Stimulated activated naive CD8-positive, alpha-beta T cell treated with anti-CD3 and anti-CD28 coated beads, Interleukin-15, Interleukin-2, amounts not matched to agents 100 ng/mL and 50 ng/mL, for 24 hours (primary cell): ENCODE data around the gene PKP4.

ENCODE experiments used
- H3K27ac Mint-ChIP-seq: one replicate; pipeline ENCODE4 v1.8.0; 2021; ENCODE audit warnings: mild to moderate bottlenecking, mixed read lengths
- H3K27me3 Mint-ChIP-seq: one replicate; pipeline ENCODE4 v1.8.0; 2021; ENCODE audit warnings: mixed read lengths
- H3K36me3 Mint-ChIP-seq: one replicate; pipeline ENCODE4 v1.8.0; 2021; ENCODE audit warnings: low read depth, mixed read lengths
- H3K4me1 Mint-ChIP-seq: one replicate; pipeline ENCODE4 v1.8.0; 2021; ENCODE audit warnings: low read depth, mixed read lengths
- H3K4me3 Mint-ChIP-seq: one replicate; pipeline ENCODE4 v1.8.0; 2021; ENCODE audit warnings: mild to moderate bottlenecking, mixed read lengths
- H3K9me3 Mint-ChIP-seq: one replicate; pipeline ENCODE4 v1.8.0; 2021; ENCODE audit warnings: mixed read lengths

The PKP4 gene

DNA sequence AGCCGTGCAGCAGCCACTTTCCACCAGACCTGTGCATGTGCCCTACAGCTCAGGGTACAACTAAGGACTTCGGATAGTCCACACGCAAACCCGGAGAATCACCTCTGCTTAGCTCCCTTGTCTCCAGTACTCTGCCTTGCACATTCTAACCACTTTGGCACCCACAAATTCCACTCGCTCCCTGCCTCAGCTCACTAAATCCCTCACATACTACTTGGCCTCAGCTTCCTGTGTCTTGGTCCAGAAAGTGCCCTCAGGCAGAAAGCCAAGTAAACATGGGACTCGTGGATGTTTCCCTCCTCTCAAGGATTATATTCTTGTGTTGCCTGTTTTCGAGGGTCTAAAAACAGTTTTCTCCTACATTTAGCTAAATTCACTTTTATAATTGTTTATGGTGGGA, 180.6 kb downstream of the PKP4 start:
- no peak overlapping the region for H3K4me3 Mint-ChIP-seq
- peaks cover 42% of the 10 kb centered on the region for H3K36me3 Mint-ChIP-seq
- H3K9me3 Mint-ChIP-seq, result no peaks in the 10 kb centered on the region
- no peaks in the 10 kb centered on the region for H3K27me3 Mint-ChIP-seq
- no peak overlapping the region for H3K27ac Mint-ChIP-seq
- H3K4me1 Mint-ChIP-seq, result no peaks in the 10 kb centered on the region

DNA sequence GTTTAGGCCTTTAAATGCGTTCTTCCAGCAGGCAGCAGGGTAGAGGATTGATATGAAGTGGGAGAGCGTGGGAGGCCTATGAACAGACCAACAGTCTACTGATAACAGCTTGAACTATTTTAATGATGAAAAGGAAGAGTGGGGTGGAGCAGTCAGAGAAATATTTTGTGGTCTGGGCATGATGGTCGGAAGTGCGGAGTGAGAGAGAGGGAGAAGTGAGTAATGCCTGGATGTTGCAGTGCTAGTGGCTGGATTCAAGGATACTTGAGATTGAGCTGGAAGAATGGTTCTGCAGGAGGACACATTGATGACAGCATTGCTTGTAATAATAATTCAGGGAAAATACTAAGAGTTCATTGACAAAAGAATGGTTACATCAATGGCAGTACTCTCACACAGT, 187.4 kb downstream of the PKP4 start:
- no peaks in the 10 kb centered on the region for H3K27me3 Mint-ChIP-seq
- peaks cover 24% of the 10 kb centered on the region for H3K36me3 Mint-ChIP-seq
- no peaks in the 10 kb centered on the region for H3K4me1 Mint-ChIP-seq
- H3K4me3 Mint-ChIP-seq, result no peak overlapping the region
- no peaks in the 10 kb centered on the region for H3K9me3 Mint-ChIP-seq
- H3K27ac Mint-ChIP-seq, result no peak overlapping the region

DNA sequence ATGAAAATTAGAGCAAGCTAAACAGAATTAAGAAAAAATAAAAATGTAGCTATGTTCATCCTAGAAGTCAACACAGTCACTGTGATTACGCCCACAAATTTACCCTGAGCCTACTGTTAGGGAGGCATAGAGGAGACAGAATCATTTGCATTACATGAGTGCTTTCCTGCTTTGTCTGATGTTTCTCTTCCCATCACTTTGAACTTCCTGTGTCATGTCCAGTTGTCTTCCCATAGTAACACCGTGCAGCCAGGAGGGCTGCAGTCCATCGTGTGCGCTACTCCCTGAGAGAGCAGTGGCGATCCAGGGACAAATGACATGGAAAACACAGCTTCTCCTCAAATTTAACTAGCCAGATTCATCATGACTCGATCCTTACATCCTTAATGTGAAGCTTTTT, 188.5 kb downstream of the PKP4 start:
- H3K36me3 Mint-ChIP-seq, result peaks cover 24% of the 10 kb centered on the region
- H3K27ac Mint-ChIP-seq, result no peak overlapping the region
- H3K27me3 Mint-ChIP-seq, result no peaks in the 10 kb centered on the region
- H3K4me3 Mint-ChIP-seq, result no peak overlapping the region
- H3K4me1 Mint-ChIP-seq, result no peaks in the 10 kb centered on the region
- H3K9me3 Mint-ChIP-seq, result no peaks in the 10 kb centered on the region

DNA sequence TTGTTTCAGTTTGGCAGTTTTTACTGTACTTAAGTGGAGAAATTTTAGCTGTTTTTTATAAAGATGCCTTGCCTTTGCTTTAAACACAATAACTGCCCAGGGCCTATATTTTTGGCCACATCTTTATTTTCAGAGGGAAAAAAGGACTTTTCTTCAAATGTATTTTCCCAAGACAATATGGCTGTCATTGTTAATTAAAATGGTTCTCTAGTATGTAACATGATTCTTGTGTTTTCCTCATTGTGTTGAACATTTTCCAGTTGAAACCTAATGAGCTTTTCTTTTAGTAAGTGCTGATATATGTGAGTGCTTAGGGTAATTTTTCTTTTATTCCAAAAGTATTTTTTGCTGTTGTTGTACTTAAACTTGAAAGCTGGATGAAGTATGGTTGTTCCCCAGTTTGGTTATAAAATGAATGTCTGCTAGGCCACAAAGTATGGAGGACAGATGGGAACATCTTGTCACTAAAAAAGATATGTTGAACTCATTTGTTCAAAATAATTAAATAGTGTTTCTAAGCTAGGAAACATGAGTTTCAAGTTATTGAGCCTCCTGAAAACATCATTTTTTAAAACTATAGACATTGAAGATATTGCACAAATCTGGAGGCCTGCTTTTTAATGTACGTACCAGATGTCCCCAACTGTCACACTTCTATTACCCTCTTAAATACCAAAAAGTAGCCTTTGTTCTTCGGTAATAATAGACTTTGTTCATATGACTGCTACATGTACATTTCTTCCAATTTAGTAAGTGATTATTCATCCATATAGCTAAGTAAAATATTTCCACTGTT, 190.9 kb downstream of the PKP4 start:
- Mint-ChIP-seq H3K27me3 (no peaks in the 10 kb centered on the region), H3K4me3 (no peak overlapping the region), H3K4me1 (no peaks in the 10 kb centered on the region), H3K36me3 (peaks cover 14% of the 10 kb centered on the region), H3K27ac (no peak overlapping the region), H3K9me3 (no peaks in the 10 kb centered on the region)

DNA sequence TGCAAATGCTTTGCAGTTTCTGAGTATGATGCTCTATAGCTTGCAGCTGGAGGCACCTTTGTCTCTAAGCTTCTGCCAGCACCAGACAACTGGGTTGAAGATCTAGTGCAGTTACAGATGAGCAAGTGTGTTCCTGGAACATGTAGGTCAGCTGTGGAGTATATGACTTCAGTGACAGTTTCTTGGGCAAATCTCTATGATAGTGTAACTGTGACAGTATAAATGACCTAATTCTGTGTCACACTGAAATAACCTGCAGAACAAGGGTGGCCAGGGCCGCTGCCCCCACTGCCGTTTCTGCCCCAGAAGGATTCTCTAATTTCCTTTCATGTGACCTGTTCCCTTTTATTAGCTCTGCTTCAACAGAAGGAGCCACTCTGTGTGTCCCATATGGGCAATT, 193.1 kb downstream of the PKP4 start:
- no peak overlapping the region for H3K4me3 Mint-ChIP-seq
- no peaks in the 10 kb centered on the region for H3K4me1 Mint-ChIP-seq
- H3K9me3 Mint-ChIP-seq, result no peaks in the 10 kb centered on the region
- H3K27ac Mint-ChIP-seq, result no peak overlapping the region
- H3K27me3 Mint-ChIP-seq, result no peaks in the 10 kb centered on the region
- peaks cover 4% of the 10 kb centered on the region for H3K36me3 Mint-ChIP-seq

DNA sequence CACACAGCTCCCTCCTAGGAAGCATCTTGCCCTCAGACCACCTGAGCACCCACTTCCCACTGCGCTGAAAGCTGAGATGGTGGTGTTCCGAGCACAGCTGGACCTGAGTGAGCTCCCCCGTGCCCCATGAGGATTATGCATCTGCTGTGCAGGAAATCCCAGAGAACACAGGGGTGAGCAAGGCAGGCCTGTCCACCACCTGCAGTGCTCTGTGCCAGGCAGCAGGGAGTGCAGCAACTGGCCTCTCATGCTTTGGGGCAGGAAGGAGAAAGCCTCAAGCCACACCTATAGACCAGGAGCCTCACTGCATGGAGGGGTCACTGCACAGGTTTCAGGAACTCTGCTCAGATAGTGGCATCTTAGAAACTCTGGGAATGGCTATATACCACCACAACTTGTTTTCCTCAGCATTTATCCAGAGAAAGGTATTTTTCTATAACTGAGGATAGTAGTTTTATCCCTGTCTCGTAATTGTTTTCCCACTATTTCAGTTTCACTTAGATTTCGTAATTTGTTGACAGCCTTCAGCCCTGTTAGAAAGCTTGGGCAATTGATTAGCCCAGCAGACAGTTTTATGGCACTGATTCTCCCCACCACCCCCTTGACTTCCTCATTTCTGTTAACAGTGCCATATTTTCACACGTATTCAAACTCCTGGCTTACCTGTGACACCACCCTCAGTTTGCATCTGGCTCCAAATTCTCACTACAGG, 194.1 kb downstream of the PKP4 start:
- Mint-ChIP-seq H3K27me3 (no peaks in the 10 kb centered on the region), H3K36me3 (peaks cover 4% of the 10 kb centered on the region), H3K4me3 (no peak overlapping the region), H3K27ac (no peak overlapping the region), H3K4me1 (no peaks in the 10 kb centered on the region), H3K9me3 (no peaks in the 10 kb centered on the region)

DNA sequence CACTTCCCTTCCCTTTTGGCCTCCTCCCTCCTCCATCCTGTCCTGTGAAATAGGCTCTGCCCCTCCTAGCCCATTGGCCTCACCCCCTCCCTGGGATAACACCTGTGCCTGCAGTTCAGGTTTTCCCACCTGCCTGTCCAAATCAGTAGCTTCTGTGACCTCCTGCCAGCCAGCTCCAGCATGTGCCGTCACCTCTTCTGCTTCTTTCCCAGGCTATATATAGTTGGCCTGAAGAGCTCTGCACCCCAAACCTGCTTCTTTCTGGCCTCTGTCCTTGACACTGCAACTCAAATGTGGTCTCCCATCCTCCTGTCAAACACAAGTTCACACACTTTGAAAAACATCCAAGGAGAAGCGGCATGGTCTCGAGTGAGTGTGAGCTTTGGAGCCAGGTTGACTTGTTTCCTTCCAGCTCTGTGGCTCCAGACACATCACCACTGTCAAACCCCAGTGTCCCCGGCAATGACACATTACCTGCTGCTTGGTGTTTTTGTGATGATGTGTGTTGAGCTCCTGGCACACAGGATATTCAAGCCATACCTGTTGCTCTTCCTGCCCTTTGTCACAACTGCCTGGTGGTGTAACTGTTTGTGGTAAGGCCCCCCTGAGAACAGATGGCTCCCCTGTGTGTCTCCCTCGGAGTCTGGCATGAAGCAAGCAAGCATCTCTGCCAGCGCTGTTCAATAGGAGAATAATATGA, 194.8 kb downstream of the PKP4 start:
- no peaks in the 10 kb centered on the region for H3K4me1 Mint-ChIP-seq
- no peaks in the 10 kb centered on the region for H3K27me3 Mint-ChIP-seq
- H3K36me3 Mint-ChIP-seq, result peaks cover 2% of the 10 kb centered on the region
- no peak overlapping the region for H3K4me3 Mint-ChIP-seq
- H3K9me3 Mint-ChIP-seq, result no peaks in the 10 kb centered on the region
- H3K27ac Mint-ChIP-seq, result no peak overlapping the region

DNA sequence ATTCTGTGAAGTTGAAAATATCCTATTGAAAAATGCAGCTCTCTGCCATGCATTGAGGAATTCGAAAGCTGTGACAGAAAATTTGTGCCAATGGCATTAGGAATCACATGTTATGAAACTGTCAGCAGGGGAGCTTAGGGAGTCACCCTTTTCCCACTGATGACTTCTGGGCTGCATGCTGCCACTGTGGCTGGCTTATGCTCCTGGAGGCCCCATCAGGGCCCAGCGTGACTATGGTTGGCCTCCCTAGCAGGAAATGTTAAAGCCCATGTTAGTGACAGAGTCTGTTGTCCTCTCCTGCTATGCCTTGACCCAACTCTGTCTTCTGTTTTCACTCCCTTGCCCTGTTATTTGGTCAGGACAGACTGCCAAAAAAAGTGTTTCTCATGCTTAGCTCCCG, 198.9 kb downstream of the PKP4 start:
- no peaks in the 10 kb centered on the region for H3K27me3 Mint-ChIP-seq
- H3K4me1 Mint-ChIP-seq, result no peaks in the 10 kb centered on the region
- H3K27ac Mint-ChIP-seq, result no peak overlapping the region
- no peaks in the 10 kb centered on the region for H3K9me3 Mint-ChIP-seq
- H3K4me3 Mint-ChIP-seq, result no peak overlapping the region
- H3K36me3 Mint-ChIP-seq, result peaks cover 7% of the 10 kb centered on the region

DNA sequence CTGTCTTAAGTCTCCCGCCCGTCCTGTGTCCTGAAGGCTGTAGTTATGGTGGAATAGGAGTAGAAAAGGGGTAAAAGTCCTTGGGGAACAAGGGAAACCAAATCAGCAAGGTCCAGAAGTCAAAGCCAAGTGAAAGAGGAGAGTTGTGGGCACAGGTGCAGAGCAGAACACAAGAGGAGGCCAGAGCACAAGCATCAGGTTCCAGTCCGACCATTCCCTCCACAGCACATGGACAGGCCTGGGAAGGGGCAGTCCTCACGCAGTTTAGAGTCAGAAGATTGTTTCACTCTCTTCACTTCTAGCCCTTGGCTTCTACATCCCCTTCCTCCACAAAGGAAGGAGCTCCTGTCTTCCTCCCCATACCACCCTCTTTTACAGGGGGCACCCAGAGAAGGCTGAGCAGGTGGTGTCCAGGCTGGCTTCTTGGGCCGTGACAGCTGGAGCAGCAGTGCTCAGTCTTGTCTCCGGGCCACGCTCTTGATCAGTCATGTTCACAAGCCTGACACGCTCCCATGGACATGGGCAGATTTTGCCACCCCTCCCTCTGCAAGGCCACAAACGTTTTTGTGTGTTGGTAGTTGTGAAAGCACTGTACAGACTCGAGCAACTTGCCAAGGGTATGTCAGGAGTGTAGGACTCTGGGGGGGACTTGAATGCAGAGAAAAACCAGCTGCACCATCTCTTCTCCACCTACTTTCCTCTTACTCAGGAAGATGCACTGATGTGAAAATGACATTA, 199.9 kb downstream of the PKP4 start:
- H3K36me3 Mint-ChIP-seq, result peaks cover 7% of the 10 kb centered on the region
- H3K27ac Mint-ChIP-seq, result no peak overlapping the region
- H3K4me1 Mint-ChIP-seq, result no peaks in the 10 kb centered on the region
- H3K27me3 Mint-ChIP-seq, result no peaks in the 10 kb centered on the region
- no peak overlapping the region for H3K4me3 Mint-ChIP-seq
- H3K9me3 Mint-ChIP-seq, result no peaks in the 10 kb centered on the region

DNA sequence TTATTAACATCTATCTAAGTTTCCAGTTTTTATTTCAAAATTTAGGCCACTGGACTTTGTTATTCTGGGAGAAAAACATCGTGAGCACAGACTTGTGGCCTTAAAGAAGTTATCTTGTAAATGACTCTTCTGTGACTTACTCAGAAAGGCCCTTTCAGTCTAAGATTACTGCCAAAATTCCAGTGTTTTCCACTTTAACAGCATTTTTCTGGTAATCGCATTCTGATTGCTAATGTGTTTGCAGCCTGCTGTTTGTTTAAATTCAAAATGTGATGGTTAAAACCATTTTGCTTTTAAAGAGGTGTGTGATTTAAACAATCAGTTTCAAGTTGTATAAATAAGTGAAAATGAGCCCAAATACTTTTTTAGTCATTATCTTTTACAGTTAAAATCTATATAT, 201.6 kb downstream of the PKP4 start:
- Mint-ChIP-seq H3K27ac (no peak overlapping the region), H3K36me3 (peaks cover 7% of the 10 kb centered on the region), H3K27me3 (no peaks in the 10 kb centered on the region), H3K4me3 (no peak overlapping the region), H3K4me1 (no peaks in the 10 kb centered on the region), H3K9me3 (no peaks in the 10 kb centered on the region)

DNA sequence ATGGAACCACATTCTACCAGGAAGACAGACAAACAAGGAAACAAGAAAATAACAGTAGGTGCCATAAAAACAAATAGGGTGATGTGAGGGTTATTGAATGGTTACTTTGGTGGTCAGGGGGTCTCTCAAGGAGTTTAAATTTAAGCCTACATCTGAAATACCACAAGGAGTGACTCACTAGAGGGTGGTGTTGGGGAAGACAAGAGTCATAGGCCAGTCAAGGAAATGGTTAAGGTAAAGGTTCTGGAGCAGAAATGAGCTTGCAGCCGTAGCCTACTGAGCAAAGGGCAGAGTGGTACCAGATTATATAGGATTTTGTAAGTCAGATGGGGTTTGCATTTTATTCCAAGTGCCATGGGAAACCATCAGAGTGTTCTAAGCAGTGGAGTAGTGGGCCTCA, 202.7 kb downstream of the PKP4 start:
- Mint-ChIP-seq H3K36me3 (peaks cover 7% of the 10 kb centered on the region), H3K27ac (no peak overlapping the region), H3K27me3 (no peaks in the 10 kb centered on the region), H3K4me3 (no peak overlapping the region), H3K4me1 (no peaks in the 10 kb centered on the region), H3K9me3 (no peaks in the 10 kb centered on the region)

DNA sequence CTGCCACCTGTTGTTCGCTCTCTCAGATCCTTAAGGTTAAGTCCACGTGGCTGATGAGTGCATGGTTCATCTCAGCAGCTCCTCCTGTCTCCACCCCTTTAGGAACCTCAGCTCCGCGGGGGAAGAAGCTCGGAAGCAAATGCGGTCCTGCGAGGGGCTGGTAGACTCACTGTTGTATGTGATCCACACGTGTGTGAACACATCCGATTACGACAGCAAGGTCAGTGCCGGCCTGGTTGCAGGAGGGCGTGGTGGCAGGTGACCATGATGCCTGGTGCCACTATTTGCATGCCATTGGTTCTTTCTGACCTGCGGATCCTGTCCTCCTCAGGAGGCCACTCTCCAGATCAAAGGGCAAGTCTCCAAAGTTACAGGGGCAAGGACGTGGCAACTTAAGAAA, 204.5 kb downstream of the PKP4 start:
- no peaks in the 10 kb centered on the region for H3K9me3 Mint-ChIP-seq
- H3K27ac Mint-ChIP-seq, result no peak overlapping the region
- H3K36me3 Mint-ChIP-seq, result peaks cover 13% of the 10 kb centered on the region
- no peaks in the 10 kb centered on the region for H3K27me3 Mint-ChIP-seq
- H3K4me1 Mint-ChIP-seq, result no peaks in the 10 kb centered on the region
- H3K4me3 Mint-ChIP-seq, result no peak overlapping the region

DNA sequence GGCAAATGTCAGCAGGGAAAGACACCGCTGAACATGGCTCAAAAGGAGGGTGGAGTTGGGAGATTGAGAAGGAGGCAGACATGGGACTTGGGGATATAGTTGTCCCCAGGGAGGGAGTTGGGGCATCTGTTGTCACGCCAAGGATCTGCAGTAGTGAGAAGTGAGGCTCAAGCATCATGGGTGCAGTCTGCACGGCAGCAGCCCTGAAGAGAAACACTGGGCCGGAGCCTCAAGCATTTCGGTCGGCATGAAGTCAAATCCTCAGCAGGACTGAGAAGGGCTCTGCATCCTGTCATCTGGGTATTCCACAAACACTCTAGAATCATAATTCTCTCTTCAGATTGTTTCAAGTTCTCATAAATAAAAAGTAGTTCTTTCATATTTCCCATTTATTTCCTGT, 205.7 kb downstream of the PKP4 start:
- no peak overlapping the region for H3K4me3 Mint-ChIP-seq
- H3K36me3 Mint-ChIP-seq, result peaks cover 20% of the 10 kb centered on the region
- no peaks in the 10 kb centered on the region for H3K4me1 Mint-ChIP-seq
- H3K27ac Mint-ChIP-seq, result no peak overlapping the region
- no peaks in the 10 kb centered on the region for H3K9me3 Mint-ChIP-seq
- H3K27me3 Mint-ChIP-seq, result no peaks in the 10 kb centered on the region

DNA sequence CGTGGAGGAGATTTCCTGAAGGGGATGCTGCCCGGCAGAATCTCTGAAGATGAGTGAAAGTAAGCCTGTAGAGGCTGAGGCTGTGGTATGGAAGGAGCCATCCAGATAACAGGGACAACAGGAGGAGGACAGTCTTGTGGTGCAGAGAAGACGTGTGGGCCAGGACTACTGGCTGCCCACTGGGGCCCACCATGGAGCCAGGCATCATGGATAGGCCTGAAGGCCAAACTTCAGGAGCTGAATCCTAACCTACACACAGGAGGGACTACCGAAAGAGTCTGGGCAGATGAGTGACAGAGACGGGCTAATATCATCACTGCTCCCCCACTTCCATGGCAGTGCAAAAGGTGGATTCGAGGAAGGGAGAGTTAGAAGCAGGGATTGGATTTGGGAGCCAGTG, 207.0 kb downstream of the PKP4 start:
- peaks cover 20% of the 10 kb centered on the region for H3K36me3 Mint-ChIP-seq
- H3K9me3 Mint-ChIP-seq, result no peaks in the 10 kb centered on the region
- H3K4me3 Mint-ChIP-seq, result no peak overlapping the region
- no peak overlapping the region for H3K27ac Mint-ChIP-seq
- H3K27me3 Mint-ChIP-seq, result no peaks in the 10 kb centered on the region
- no peaks in the 10 kb centered on the region for H3K4me1 Mint-ChIP-seq

DNA sequence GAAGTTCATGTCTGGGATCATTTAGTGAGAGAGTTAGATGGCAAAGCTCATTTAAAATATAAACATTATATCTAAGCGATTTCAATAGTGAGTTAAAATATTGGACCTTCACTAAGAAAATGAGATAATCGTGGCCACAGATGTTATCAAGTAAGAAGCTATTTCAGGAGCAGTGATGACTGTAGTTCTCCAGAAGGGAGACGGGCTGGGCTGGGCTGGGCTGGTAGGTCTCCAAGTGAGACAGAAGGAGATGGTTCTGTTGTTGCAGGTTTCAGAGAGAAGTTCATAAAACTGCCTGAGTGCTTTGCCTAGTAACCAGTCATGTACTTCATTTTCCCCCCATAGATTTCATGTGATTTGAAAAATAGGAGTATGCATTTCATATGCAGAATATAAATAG, 208.2 kb downstream of the PKP4 start:
- Mint-ChIP-seq H3K27me3 (no peaks in the 10 kb centered on the region), H3K9me3 (no peaks in the 10 kb centered on the region), H3K36me3 (peaks cover 21% of the 10 kb centered on the region), H3K4me3 (no peak overlapping the region), H3K27ac (no peak overlapping the region), H3K4me1 (no peaks in the 10 kb centered on the region)
